ENCODE data around the gene USP1.

USP1 gene

GRCh38 chr1:62452951-62453350 lies 16.1 kb downstream of the USP1 start:
- Histone ChIP-seq H3K9ac (ENCODE audit: low read length) (no peak overlapping the region), H3K4me2 (ENCODE audit: low read length) (no peak overlapping the region), H3K36me3 (ENCODE audit: insufficient read depth, low read length) (peaks cover 52% of the 10 kb centered on the region), H3K9me3 (ENCODE audit: low read length) (no peaks in the 10 kb centered on the region), H3K9me2 (ENCODE audit: low read depth, low read length) (no peaks in the 10 kb centered on the region), H4K20me1 (ENCODE audit: insufficient read depth, low read length) (no peaks in the 10 kb centered on the region), H3K27ac (ENCODE audit: low read depth, low read length, poor library complexity, severe bottlenecking) (no peak overlapping the region), H3K4me3 (ENCODE audit: low read depth, low read length, poor library complexity, severe bottlenecking) (no peak overlapping the region), H3K27me3 (ENCODE audit: insufficient read depth, low read length) (no peaks in the 10 kb centered on the region), H3F3A (ENCODE audit: insufficient read depth, low read length) (no peaks in the 10 kb centered on the region; the same call in 1 of the 2 replicates), H2AFZ (ENCODE audit: low read length) (no peak overlapping the region), H3K4me1 (ENCODE audit: insufficient read depth, low read length, severe bottlenecking) (no peaks in the 10 kb centered on the region), H3K79me2 (ENCODE audit: insufficient read depth, low read length) (no peaks in the 10 kb centered on the region)
- TF ChIP-seq EZH2 (IDR thresholded peaks at IDR 0.05; ENCODE audit: borderline replicate concordance, low read length) = no peak
- TF ChIP-seq, protein P1, sequence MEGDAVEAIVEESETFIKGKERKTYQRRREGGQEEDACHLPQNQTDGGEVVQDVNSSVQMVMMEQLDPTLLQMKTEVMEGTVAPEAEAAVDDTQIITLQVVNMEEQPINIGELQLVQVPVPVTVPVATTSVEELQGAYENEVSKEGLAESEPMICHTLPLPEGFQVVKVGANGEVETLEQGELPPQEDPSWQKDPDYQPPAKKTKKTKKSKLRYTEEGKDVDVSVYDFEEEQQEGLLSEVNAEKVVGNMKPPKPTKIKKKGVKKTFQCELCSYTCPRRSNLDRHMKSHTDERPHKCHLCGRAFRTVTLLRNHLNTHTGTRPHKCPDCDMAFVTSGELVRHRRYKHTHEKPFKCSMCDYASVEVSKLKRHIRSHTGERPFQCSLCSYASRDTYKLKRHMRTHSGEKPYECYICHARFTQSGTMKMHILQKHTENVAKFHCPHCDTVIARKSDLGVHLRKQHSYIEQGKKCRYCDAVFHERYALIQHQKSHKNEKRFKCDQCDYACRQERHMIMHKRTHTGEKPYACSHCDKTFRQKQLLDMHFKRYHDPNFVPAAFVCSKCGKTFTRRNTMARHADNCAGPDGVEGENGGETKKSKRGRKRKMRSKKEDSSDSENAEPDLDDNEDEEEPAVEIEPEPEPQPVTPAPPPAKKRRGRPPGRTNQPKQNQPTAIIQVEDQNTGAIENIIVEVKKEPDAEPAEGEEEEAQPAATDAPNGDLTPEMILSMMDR (IDR thresholded peaks at IDR 0.05; ENCODE audit: low read length) = no peak

- no peaks in the 10 kb centered on the region for H4K20me1 ChIP-seq (ENCODE audit: insufficient read depth, low read length)
- TF ChIP-seq EZH2 (IDR thresholded peaks at IDR 0.05; ENCODE audit: borderline replicate concordance, low read length) = no peak
- TF ChIP-seq, protein P1 (IDR thresholded peaks at IDR 0.05; ENCODE audit: low read length) = no peak
- H2AFZ ChIP-seq (ENCODE audit: low read length) = no peak overlapping the region
- no peaks in the 10 kb centered on the region for H3K4me1 ChIP-seq (ENCODE audit: insufficient read depth, low read length, severe bottlenecking)
- H3K36me3 ChIP-seq (ENCODE audit: insufficient read depth, low read length) = peaks cover 3% of the 10 kb centered on the region; the same call in 1 of the 2 replicates
- no peaks in the 10 kb centered on the region; the same call in 1 of the 2 replicates for H3F3A ChIP-seq (ENCODE audit: insufficient read depth, low read length)
- H3K9me3 ChIP-seq (ENCODE audit: low read length) = no peaks in the 10 kb centered on the region
- no peak overlapping the region for H3K4me3 ChIP-seq (ENCODE audit: low read depth, low read length, poor library complexity, severe bottlenecking)
- H3K4me2 ChIP-seq (ENCODE audit: low read length) = no peak overlapping the region
- no peaks in the 10 kb centered on the region for H3K27me3 ChIP-seq (ENCODE audit: insufficient read depth, low read length)
- H3K79me2 ChIP-seq (ENCODE audit: insufficient read depth, low read length) = no peaks in the 10 kb centered on the region
- no peaks in the 10 kb centered on the region for H3K9me2 ChIP-seq (ENCODE audit: low read depth, low read length)
- H3K27ac ChIP-seq (ENCODE audit: low read depth, low read length, poor library complexity, severe bottlenecking) = no peak overlapping the region
- H3K9ac ChIP-seq (ENCODE audit: low read length) = no peak overlapping the region
Observed at GRCh38 chr1:62457955-62458354, 21.1 kb downstream of the USP1 start.

DNA sequence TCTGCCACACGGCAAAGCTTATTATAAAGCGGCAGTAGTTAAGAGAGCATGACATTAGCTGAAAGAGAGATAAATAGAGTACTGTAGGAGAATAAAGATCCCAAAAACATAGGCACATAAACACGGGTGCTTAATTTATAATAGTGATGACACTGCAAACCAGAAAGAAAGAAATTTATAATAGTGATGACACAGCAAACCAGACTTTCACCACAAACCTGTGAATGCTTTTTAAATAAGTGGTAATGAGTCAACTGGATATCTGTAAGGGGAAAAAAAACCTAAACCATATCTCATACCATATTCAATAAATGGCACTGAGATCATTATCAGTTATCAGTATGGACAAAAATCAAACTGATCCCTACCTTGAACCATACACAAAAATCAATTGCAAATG lies 25.5 kb downstream of the USP1 start:
- Histone ChIP-seq H3K27ac (ENCODE audit: low read depth, low read length, poor library complexity, severe bottlenecking) (no peak overlapping the region), H3F3A (ENCODE audit: insufficient read depth, low read length) (no peaks in the 10 kb centered on the region), H4K20me1 (ENCODE audit: insufficient read depth, low read length) (no peaks in the 10 kb centered on the region), H3K9me3 (ENCODE audit: low read length) (no peaks in the 10 kb centered on the region), H3K9me2 (ENCODE audit: low read depth, low read length) (no peaks in the 10 kb centered on the region), H2AFZ (ENCODE audit: low read length) (no peak overlapping the region), H3K79me2 (ENCODE audit: insufficient read depth, low read length) (no peaks in the 10 kb centered on the region), H3K4me3 (ENCODE audit: low read depth, low read length, poor library complexity, severe bottlenecking) (no peak overlapping the region), H3K36me3 (ENCODE audit: insufficient read depth, low read length) (no peaks in the 10 kb centered on the region), H3K4me1 (ENCODE audit: insufficient read depth, low read length, severe bottlenecking) (no peaks in the 10 kb centered on the region), H3K9ac (ENCODE audit: low read length) (no peak overlapping the region), H3K4me2 (ENCODE audit: low read length) (no peak overlapping the region), H3K27me3 (ENCODE audit: insufficient read depth, low read length) (no peaks in the 10 kb centered on the region)
- TF ChIP-seq EZH2 (IDR thresholded peaks at IDR 0.05; ENCODE audit: borderline replicate concordance, low read length) = no peak
- TF ChIP-seq, protein P1 (IDR thresholded peaks at IDR 0.05; ENCODE audit: low read length) = no peak
